ENCODE data around the gene DHX57.

DNA sequence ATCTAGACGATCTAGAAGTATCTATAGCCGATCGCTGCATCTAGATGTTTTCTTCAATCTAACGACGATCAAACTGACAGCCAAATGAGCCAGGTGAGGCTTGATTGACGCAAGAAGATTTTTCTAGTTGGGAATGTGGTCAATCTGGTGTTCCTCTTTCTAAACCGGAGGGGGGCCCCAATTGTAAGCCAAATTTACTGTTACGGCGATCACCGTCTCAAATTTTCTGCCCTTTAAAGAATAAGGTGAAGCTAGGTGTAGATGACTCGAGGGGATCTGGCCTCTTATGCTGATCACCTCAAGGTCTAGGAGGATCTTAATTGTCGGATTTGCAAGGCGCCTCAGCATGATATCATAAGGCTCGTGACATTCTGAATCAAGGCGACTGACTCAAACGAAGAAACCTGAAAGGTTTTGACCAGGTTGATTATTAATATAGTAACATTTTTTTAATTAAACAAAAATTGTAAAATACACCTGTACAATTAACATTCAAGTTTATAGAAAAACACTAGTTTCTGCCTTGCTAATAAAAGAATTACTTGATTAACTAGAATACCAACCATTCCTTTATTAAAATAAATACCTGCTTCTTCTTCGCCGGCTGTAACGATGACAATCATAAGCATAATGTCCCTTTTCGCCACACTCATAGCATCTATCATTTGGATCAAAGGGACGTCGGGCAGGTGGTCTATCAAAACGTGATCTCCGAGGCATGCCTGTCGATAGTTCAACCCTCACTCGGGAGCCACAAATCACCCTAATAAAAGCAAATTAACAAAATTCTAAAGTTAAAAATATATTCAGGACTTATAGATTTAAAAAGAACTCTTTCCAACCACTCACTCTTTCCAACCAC is 126.6 kb downstream of the DHX57 start:
- TF ChIP-seq SIN3A (IDR thresholded peaks at IDR 0.05; ENCODE audit: borderline replicate concordance, insufficient read depth, low read length): no peak
- TF ChIP-seq REST (IDR thresholded peaks at IDR 0.05; ENCODE audit: insufficient read depth in 1 of 2, low read depth in 2 of 2, low read length in 2 of 2): no peak
- TF ChIP-seq TAF1 (IDR thresholded peaks at IDR 0.05; ENCODE audit: borderline replicate concordance, insufficient read depth, low read length): no peak
- TF ChIP-seq POLR2AphosphoS5 (IDR thresholded peaks at IDR 0.05; ENCODE audit: low read depth, low read length): no peak; the same call in 1 of the 2 replicates
- no peak for TF ChIP-seq FOXP2 (optimal IDR thresholded peaks at IDR 0.05; ENCODE audit: borderline replicate concordance, extremely low read depth, extremely low read length, insufficient read depth)
